GM21390 (cell line): ENCODE data around the gene ZBTB16.

Experiments
- ATAC-seq: cut with Tn5 transposase; IDR thresholded peaks from one replicate; pipeline ENCODE4 v1.9.1; 2021; ENCODE audit not compliant: unreplicated experiment

The ZBTB16 gene

DNA sequence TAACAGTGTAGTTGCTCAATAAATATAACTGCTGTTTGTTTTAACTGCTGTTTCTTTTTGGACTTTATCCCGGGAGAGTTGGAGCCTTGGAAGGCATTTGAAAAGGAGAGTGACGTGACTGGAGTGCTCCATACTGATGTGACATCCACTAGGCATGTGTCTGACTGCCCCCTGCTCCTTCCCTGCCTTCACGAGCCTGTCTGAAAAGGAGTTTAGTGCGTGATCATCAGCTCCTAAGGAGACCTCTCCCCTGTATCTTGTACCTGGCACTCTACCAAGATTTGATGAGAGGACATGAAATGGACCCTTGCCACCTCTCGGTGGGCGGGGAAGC is 22.9 kb downstream of the ZBTB16 start:
- no peak for ATAC-seq

DNA sequence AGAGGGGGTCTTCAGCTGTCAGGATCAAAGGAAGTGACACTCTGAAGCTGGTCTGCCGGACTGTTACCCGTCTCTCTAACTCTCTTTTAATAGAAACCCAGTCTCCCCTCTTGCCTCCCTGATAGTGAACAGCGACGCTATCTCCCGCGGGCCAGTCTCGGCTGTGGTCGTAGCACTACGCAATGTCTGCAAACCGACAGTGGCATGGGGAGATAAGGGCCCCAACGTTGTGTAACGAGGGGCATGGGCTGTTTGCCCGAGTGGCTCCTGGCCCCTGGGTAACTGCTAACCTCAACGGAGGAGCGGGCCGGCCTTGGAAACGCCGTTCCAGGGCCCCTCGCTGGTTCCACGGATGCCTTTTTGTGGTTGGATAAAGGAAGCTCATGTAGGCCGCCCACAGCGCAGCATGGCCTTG is 23.3 kb downstream of the ZBTB16 start:
- no peak for ATAC-seq

DNA sequence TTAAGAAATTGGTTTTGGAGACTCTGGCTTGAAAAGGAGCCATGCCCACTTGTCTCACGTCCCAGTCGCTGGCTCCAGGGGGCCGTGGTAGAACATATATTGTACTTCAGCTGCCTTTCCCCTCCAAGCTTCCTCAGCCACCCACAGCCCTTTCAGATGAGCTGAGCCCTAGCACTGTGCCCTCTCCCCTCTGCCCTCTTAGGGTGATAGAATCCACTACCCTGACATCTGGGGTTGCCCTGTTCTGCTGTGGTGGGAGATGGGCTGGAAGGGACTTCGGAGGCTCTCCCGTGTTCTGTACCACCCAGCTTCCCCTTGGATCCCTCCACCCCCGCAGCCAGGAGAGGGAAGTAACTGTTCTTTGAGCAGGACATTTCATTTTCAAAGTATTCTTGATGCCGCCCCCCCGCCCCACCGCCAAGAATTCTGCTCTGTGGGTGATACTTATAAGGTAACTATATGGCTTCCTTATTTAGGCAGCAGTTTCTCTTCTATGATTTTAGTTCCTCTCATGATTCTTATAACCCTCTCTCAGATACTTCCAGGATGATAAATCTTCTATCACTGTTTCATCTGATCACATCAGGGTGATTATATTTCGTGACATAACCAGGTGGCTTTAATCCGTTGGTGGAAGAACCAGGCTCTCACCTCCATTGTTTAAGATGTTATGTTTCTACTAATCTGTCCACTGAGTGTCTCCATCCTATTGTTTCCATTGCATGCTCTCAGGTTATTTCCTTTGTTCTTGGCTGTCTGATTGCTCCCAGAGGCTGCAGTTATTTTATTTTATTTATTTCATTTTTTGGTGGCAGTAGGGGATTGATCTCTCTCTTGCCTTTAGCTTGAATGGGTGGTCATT is 24.1 kb downstream of the ZBTB16 start:
- no peak for ATAC-seq

DNA sequence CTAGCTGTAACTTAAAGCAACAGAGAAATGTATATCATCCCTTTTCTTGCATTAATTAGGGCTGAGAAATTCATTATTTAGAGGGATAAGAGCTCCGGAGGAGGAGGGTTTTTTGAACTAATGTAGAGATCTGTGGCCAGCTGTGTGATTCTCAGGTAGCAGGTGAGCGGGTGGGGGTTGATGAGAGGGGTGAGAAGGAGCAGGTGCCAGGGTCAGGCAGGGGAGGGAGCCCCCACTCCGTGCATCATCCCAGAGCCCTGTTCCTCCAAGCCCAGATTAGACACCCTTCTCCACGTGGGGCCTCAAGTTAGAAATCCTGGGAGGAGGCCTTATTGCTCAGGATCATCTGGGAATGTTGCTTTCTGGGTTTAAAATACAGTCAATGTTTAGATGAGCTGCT is 24.9 kb downstream of the ZBTB16 start:
- ATAC-seq = no peak

DNA sequence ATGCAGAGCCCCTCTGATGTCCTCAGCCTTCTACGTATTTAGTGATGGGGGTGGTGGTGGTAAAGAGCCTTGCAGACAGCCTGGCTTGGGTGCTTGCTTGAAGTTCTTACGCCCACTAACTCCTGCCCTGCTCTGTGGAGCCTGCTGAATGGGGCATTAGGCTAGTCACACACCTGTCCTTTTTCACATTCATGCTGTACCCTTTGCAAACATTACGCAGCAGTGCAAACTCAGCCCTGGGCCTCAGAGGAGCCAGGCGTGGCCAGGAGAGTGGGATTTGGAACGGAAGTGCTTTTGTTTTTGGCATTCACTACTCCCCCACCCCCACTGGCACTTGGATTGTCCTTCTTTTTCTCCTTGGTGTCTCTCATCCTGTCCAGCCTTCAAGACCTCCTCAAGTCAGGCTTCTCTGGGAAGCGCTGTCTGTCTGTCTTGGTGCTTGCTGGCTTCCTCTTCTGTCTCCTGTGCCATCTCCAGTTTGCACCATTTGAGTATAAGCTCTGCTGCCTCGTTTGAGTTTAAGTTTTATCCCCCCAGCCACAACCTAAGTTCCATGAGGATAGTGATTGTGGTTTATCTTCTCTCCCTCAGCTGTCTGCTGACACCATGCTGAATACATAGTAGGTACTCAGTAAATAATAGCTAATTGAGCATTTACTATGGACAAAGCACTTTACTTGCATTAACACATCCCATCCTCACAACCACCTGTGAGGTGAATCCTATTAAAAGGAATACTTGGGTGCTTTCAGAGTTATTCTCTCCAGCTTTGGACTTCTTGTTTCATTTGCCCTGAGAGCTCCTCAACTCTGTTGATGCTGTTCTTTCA is 26.7 kb downstream of the ZBTB16 start:
- ATAC-seq = no peak

DNA sequence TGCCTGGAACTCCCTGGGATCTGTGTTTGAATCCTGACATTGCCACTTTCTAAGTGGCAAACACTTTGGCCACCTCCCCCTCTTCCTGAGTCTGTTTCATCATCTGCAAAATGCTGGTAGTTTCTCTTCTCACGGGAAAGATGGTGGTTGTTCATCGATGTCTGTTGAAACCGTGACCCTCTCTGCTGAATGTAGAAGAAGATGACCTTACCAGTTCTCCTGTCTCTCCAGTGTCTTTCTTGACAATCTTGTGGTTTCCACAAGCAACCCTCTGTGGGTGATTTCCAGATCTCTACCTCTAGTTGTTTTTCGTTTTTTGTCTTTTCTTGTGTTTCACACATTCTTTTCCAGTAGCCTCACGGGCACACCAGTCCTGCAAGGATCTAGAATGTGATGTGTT is 27.5 kb downstream of the ZBTB16 start:
- no peak for ATAC-seq

DNA sequence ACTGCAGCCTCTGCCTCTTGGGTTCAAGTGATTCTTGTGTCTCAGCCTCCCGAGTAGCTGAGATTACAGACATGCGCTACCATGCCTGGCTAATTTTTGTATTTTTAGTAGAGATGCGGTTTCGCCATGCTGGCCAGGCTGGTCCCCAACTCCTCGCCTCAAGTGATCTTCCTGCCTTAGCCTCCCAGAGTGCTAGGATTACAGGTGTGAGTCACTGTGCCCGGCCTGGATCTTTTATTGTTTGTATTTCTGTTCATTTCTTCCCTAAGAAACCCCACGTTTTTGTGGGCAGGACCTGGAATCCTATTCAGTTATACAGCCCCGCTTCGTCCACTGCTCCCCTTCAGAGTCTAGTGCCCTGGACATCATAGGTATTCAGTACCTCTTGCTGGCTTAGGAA is 28.7 kb downstream of the ZBTB16 start:
- ATAC-seq = no peak

DNA sequence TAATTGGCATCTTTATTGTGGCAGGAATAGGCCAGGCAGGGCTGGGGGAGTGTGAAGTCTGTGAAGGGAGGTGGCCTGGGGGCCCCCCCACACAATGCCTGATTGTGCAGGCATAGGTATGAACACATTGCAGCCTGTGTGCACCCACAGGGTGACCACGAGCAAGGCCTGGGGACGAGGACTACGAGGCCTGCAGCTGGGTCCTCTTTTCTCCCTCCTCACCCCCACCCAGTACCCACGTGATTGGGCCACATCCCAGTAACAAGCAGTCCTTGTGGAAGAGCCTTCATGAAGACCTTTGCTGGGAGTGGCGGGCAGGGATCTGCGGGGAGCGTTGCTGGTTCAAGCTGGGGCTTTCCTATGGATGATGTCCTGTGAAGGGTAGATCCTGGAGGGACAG is 29.3 kb downstream of the ZBTB16 start:
- ATAC-seq = no peak

DNA sequence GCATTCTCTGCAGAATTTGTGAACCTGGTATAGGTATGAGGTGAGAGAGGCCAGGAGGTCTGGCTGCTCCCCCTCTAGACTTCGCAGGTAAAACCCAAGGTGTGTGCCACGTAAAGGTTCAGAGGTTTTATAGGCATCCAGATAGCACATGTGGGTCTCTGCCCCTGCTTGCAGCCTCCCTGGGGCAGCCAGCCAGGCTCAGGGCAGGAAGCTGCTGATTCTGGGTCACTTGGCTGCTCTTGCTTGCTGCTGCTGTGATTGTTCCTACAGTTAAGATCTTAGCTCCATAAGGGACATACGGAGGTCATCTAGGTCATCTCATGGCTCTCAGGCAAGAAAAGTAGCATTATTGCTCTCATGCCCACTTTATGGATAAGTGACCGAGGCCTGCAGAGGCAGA is 30.2 kb downstream of the ZBTB16 start:
- no peak for ATAC-seq

DNA sequence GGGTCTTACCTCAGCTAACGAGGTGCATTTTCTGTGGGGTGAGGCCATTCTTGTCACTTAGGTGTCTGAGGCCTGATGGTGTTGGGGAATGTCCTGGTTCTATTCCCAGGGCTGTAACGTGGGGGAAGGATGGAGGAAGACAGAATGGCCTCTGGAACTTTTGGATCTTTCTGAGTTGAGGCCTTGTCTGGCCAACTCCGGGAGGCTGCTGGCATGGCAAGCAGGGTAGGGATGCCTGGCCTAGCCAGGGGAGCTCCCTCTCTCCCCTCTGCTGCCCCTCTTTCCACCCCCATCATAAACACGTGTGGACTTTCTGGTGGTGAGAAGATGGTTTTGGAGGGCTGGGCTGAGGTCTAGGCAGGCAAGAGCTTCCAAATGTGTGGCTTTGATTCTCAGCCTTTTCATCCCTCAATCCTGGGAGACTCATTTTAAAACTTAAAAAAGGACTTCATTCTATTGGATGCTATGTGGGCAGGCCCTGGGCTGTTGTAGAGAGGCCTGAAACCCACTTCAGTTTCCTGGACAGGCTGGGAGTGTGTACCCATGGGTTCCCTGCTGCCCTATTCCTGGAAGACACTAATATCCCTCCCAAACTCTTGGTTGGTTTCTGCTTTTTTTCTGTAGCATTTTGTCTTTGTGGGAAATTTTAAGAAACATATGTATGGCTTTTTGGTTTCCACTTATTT is 30.9 kb downstream of the ZBTB16 start:
- ATAC-seq = no peak

DNA sequence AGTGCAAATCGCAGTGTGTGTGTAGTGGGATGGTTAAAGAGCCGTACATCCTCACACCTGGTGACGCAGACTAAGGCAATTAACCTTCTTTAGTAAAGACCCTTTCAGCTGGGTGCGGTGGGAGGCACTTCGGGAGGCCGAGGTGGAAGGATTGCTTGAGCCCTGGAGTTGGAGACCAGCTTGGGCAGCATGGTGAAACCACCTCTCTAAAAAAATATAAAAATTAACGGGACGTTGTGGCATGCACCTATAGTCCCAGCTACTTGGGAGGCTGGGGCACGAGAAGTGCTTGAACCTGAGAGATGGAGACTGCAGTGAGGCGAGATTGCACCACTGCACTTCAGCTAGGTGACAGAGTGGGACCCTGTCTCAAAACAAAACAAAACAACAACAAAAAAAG is 31.5 kb downstream of the ZBTB16 start:
- ATAC-seq = no peak

DNA sequence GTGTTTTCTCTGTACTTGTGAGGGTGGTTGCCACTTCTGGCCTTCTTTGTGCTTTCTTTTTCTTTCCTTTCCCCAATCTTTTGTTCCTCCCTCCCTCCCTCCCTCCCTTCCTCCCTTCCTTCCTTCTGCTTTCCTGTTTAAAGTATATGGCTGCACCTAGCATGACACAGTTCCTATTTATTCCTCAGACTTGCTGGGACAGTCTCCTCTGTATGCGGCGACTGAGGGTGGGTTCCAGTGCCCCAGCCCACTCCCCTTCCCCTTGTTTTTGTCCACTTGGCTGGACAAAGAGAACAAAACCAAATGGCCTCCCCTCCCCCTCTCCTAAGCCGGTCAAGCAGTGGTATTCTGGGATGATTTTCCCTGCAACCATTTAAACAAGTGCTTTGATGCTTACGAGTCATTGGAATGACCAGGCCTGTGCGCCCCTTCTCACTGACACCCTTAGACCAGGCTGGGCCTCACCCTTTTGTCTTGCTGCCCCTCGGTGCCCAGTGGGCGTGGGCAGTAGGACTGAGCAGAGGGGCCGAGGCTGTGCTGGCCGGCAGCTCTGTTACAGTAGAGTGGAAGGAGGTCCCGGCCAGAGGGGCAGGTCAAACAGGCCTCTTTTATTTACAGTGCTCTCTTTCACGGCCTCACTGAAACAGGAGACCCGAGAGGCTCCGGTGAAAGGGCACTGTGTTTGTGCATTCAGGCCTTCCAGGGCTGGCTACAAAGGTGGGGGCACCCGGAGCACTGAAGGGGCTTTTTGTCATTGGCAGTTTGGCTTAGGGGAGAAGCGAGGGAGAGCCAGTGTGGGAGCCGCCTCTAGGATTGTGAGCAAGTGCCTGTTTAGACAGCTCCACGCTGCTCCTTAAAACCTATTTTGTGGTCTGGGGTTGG is 32.2 kb downstream of the ZBTB16 start:
- no peak for ATAC-seq

DNA sequence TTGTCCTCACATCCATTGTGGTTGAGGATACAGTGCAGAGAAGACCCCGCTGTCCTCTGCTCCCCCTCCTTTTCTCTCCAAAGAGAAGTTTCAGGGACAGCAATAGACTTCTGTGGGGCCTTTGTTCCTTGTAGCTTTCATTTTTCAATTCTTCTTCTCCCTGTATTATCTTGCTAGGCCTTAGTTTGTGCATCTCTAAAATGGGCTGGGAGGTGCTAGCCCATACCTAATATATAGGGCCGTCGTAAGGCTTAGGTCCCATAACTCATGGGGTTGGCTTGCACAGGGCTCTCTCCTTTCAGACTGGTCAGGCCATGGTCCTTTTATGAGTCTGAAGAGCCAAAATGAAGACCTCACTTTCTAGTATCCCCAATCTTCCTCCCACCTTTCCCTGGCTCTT is 33.0 kb downstream of the ZBTB16 start:
- no peak for ATAC-seq

DNA sequence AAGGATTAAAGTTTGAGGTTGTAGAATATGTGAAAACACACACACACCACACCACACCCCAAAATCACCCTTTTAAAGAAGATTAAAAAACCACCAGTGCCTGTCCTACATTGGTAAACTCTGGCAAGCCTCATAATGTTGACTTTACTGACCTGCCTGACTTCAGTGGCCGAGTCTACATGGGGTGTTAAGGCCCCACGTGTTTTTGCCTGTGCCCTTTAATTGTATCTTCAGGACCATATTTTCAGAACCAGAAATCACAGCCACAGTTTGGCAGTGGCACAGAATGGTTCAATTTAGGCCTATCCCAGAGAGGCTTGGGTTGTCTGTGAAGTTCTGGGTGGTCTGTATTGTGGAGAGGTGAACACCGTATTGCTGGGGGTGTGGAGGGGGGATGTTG is 33.4 kb downstream of the ZBTB16 start:
- ATAC-seq = no peak

DNA sequence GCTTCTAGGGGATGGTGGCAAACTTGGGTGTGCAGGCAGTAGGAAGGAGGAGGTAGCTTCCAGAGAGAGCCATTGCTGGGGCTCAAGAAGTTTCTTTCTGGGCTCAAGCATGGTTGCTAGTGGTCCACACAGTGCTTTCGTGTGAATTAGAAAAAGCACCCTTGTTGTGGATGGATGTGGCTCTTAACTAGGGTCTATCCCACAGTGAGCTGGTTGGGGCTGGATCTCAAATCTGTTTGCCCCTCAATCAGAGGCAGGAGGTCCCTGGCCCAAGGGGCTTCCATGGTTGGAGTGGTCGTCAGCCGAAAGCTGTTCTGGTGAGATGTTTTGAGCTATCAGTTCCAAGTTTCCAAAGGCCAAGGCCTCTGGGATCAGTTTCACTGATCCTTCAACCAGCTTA is 35.0 kb downstream of the ZBTB16 start:
- no peak for ATAC-seq

DNA sequence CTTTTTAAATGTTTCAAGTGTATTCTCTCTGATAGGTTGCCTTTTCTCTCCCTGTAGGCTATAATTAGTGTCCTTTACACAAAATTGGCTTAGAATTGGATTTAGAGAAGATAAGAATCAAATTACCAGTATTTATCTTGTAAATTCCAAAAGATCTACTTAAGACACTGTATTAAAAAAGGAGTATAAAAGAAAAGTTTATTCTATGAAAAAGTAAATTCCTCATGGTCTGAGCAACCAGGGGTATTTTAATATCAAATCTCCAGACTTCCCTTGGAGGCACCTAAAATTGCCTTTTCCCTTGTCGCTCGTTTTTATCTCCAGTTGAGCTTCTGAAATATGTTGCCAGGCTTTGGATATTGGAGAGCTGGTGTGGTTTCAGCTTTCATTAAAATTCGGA is 36.4 kb downstream of the ZBTB16 start:
- no peak for ATAC-seq

DNA sequence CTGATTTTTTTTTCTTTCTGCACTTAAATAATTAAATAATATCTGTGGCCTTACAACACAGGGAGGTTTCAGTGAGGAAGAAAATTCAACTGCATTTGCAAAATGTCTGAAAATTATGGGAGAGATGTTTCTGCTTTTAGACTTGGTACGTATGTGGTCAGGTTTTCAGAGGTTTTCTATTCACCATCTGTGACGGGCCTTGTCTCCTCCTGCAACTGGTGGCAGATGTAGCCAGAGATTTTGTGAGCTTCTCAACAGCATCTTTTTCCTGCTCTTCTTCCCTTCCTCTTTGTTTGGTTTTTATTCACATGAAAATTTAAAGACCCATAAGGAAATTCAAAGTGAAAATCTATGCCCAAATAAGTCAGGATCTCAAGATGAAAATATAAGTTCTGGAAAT is 38.3 kb downstream of the ZBTB16 start:
- no peak for ATAC-seq

DNA sequence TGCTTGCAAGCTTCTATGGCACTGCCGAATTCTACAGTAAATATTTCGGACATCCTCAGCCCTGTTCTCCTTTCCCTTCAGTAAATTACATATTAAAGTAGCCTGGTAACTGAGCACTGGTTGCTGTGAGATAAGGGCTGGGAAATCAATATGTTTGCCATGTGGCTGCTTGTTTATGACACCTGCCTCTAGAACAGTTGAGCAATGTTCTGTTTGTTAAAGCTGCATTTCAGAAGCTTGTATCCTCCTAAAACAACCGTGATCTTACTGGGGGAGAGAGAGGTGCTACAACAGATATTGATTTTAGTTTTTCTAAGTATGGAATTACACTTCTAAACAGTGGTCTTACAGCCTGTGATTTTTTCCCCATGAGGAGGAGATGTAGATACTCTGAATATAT is 39.4 kb downstream of the ZBTB16 start:
- no peak for ATAC-seq

DNA sequence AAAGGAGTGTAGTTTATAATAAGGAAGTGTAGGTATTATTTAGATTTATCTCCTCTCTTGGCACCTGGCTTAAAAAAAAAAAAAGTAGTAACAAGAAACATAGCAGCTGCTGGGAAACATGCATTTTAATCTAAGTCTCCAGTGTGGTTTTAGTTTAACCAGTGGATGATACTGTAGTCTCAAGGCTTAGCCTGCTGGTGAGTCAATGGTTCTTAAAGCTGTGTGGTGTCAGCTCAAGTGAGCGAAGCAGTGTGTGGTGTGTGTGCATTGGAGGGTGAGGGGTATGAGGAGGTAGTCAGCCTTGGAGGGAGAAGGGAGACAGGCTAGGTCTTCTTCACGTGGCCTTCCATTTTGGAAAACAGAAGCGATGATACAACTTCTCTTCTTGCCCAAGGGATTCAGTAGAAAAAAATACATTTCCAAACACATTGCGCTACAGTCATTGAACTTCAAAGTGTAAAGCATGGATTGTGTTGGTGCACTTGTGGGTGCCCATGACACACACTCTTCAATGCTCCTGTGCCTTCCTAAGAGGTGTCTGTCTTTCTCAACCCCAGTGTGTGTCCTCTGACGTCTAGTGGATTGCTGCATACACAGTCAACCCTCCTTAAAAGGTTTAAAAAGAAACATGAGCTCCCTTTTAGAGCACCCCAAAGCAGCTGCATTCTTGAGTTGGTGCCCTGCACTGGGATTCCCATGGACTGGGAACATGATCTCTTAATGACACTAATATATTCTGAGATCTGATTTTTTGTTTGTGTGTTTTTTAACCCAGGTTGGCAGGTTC is 40.1 kb downstream of the ZBTB16 start:
- no peak for ATAC-seq
